GM19452 (cell line): ENCODE results near the gene QSER1.
"Not testable (repeated sequence)": the region's sequence is repeated elsewhere in the genome, so short reads cannot be mapped to it uniquely, and the experiment has no call there.

Source experiments
- ATAC-seq: cut with Tn5 transposase; IDR thresholded peaks from one replicate; pipeline ENCODE4 v1.9.1; 2021; ENCODE audit not compliant: unreplicated experiment

The QSER1 gene

GRCh38 chr11:32892355-32893092, at the start of gene QSER1:
Gene QSER1 (plus strand): TSS chr11:32892811. CDS start chr11:32893126, 315 bp downstream.
- ATAC-seq = peak; percentile 72

GRCh38 chr11:32843544-32843943, 49.1 kb upstream of the QSER1 start:
- ATAC-seq = no peak

- ATAC-seq = no peak
These were observed 45.1 kb upstream of the QSER1 start for GRCh38 chr11:32847511-32847910.

- no peak for ATAC-seq
These were observed 42.9 kb upstream of the QSER1 start for GRCh38 chr11:32849761-32850160.

GRCh38 chr11:32851251-32851650, 41.4 kb upstream of the QSER1 start:
- no peak for ATAC-seq

- ATAC-seq = no peak
These were observed 40.4 kb upstream of the QSER1 start for GRCh38 chr11:32852207-32852606.

- ATAC-seq = no peak
These were observed 37.0 kb upstream of the QSER1 start for GRCh38 chr11:32855601-32856000.

- ATAC-seq = no peak
These were observed 33.9 kb upstream of the QSER1 start for GRCh38 chr11:32858731-32859130.

GRCh38 chr11:32861850-32862577, 30.6 kb upstream of the QSER1 start:
- no peak for ATAC-seq

GRCh38 chr11:32864555-32864954, 28.1 kb upstream of the QSER1 start:
- no peak for ATAC-seq

GRCh38 chr11:32868752-32869151, 23.9 kb upstream of the QSER1 start:
- ATAC-seq = not testable (repeated sequence)

- ATAC-seq = no peak
These were observed 21.9 kb upstream of the QSER1 start for GRCh38 chr11:32870676-32871075.

- ATAC-seq = no peak
These were observed 18.5 kb upstream of the QSER1 start for GRCh38 chr11:32874132-32874531.

- no peak for ATAC-seq
These were observed 11.3 kb upstream of the QSER1 start for GRCh38 chr11:32881286-32881685.

- ATAC-seq = no peak
These were observed 9.2 kb upstream of the QSER1 start for GRCh38 chr11:32883421-32883820.

- ATAC-seq = no peak
These were observed 8.6 kb upstream of the QSER1 start for GRCh38 chr11:32884023-32884422.

GRCh38 chr11:32884770-32885384, 7.7 kb upstream of the QSER1 start:
- peak; percentile 53 for ATAC-seq

GRCh38 chr11:32885556-32885955, 7.1 kb upstream of the QSER1 start:
- no peak for ATAC-seq

GRCh38 chr11:32886180-32886579, 6.4 kb upstream of the QSER1 start:
- ATAC-seq = no peak

GRCh38 chr11:32887707-32888383, 4.8 kb upstream of the QSER1 start:
- ATAC-seq = not testable (repeated sequence)

- ATAC-seq = not testable (repeated sequence)
These were observed 4.3 kb upstream of the QSER1 start for GRCh38 chr11:32888384-32888710.

GRCh38 chr11:32888805-32889204, 3.8 kb upstream of the QSER1 start:
- no peak for ATAC-seq
